CD4-positive, alpha-beta T cell treated with Interferon gamma for 1 hour (primary cell): ENCODE measurements around the gene HIP1R.
"Not testable (repeated sequence)": the region's sequence is repeated elsewhere in the genome, so short reads cannot be mapped to it uniquely, and the experiment has no call there.

Experiments used
- DNase-seq: peaks from one replicate; pipeline ENCODE4 v3.0.0-alpha.2; 2020

The HIP1R gene

GRCh38 chr12:122894193-122895121, 59.2 kb downstream of the HIP1R start:
- DNase-seq, result no peak

- DNase-seq, result no peak
These were observed 60.1 kb downstream of the HIP1R start for GRCh38 chr12:122895320-122895703.

GRCh38 chr12:122895704-122896636, 60.7 kb downstream of the HIP1R start, which contains the start of gene VPS37B:
Gene VPS37B (minus strand): TSS chr12:122896124. CDS start chr12:122896062, 62 bp downstream.
- DNase-seq, result peak; percentile 92

GRCh38 chr12:122896662-122897061, 61.4 kb downstream of the HIP1R start:
- DNase-seq, result no peak

GRCh38 chr12:122899887-122900286, 64.6 kb downstream of the HIP1R start:
- no peak for DNase-seq

- no peak for DNase-seq
These were observed 67.8 kb downstream of the HIP1R start for GRCh38 chr12:122902854-122903692.

- no peak for DNase-seq
These were observed 68.4 kb downstream of the HIP1R start for GRCh38 chr12:122903693-122904034.

- not testable (repeated sequence) for DNase-seq
These were observed 70.0 kb downstream of the HIP1R start for GRCh38 chr12:122905258-122905657.

- DNase-seq, result no peak
These were observed 73.7 kb downstream of the HIP1R start for GRCh38 chr12:122908915-122909314.

- no peak for DNase-seq
These were observed 74.4 kb downstream of the HIP1R start for GRCh38 chr12:122909442-122910288.
